Stimulated activated effector memory CD8-positive, alpha-beta T cell treated with anti-CD3 and anti-CD28 coated beads, Interleukin-12 subunit alpha, Interleukin-12 subunit beta, amount 100 ng/mL, for 72 hours (primary cell): ENCODE data around the gene MUC13.

Experiments used
- ATAC-seq: fragments of 150-1000 bp; cut with Tn5 transposase; 2 replicates; pipeline ENCODE4 v1.10.0; 2021
- DNase-seq, 2 donors: peaks; one replicate each; pipeline ENCODE4 v3.0.0; 2021 to 2022; ENCODE audit warnings: low spot score in 2 of 2
- H3K27ac Mint-ChIP-seq: one replicate; pipeline ENCODE4 v1.8.0; 2022; ENCODE audit warnings: mild to moderate bottlenecking, mixed read lengths
- H3K36me3 Mint-ChIP-seq: one replicate; pipeline ENCODE4 v1.8.0; 2022; ENCODE audit warnings: mild to moderate bottlenecking, mixed read lengths
- H3K4me1 Mint-ChIP-seq: one replicate; pipeline ENCODE4 v1.8.0; 2022; ENCODE audit warnings: mixed read lengths
- H3K4me3 Mint-ChIP-seq: one replicate; pipeline ENCODE4 v1.8.0; 2022; ENCODE audit warnings: mild to moderate bottlenecking, mixed read lengths
- H3K9me3 Mint-ChIP-seq: one replicate; pipeline ENCODE4 v1.8.0; 2022; ENCODE audit warnings: mixed read lengths

Gene MUC13

DNA sequence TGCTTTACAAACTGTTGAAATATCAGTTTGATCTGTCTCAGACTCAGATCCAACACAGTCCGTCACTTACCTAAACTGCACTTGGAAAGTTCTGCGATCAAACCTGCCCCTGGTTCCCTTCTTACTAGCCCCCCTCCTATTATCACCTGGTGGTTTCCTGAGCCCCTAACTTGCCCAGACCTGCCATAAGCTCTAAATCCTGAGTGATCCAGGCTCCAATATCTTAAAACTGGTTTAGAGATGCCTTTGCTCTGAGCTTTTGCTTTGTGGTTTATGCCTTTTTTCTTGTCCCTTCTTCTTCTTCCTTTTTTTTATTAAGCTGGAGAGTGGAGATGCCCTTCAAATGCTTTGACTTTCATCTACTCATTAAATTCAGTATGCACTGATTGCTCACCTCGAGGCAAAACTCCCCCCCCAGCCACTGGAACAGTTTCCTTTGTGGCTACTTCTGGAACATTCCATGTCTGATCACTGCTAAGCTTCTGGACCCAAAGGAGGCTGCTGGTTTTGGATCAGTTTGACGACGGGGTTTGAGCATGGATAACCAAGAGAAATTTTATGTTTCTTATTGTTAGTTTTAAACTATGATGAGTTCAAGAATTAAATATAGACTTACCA, 43.9 kb downstream of the MUC13 start:
- no peaks in the 10 kb centered on the region for H3K36me3 Mint-ChIP-seq
- H3K4me3 Mint-ChIP-seq = no peak overlapping the region
- DNase-seq (no peak), ATAC-seq (no peak)
- peaks cover 5% of the 10 kb centered on the region for H3K4me1 Mint-ChIP-seq
- no peak overlapping the region for H3K27ac Mint-ChIP-seq
- no peaks in the 10 kb centered on the region for H3K9me3 Mint-ChIP-seq

DNA sequence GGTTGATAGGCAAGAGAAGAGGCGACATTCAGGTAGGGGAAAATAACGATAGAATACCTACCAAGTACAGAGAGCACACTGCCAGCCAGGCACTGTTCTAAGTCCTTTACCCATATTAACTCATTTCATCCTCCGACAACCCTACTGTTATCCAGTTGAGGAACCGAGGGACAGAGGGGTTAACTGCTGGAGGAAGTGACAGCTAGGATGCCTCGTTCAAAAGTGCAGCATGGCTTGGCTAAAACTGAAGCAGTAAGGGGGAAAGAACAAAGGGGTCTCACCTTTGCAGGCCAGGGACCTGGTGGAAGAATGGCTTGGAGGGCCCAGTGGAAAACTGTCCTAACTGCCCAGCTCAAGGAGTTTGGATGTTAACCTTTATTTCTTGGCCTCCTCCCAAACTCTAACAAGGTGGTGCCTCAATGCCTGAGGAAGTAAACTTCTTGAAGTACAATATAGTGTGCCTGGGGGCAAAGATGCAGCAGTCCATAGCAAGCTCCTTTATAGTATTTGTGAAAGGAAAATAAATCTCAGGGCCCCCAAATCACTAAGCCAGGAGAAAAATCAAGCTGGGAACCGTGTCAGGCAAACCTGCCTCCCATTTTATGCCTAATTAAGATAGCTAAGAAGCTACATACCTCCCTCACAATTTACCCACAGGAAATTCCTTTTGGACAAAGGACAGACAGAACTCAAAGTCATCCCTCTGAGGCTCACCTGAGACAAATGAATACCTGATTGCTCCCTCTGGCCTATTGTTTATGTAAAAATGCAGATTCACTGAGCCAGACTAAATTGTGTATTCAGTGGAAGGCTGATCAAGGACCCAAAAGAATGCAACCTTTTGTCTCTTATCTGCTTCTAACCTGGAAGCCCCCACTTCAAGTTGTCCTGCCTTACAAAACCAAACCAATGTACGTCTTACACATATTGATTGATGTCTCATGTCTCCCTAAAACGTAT, 45.8 kb downstream of the MUC13 start:
- H3K9me3 Mint-ChIP-seq = no peaks in the 10 kb centered on the region
- ATAC-seq = no peak
- peaks cover 7% of the 10 kb centered on the region for H3K4me1 Mint-ChIP-seq
- peak overlapping the region; percentile 64 for H3K4me3 Mint-ChIP-seq
- no peak overlapping the region for H3K27ac Mint-ChIP-seq
- no peaks in the 10 kb centered on the region for H3K36me3 Mint-ChIP-seq
- DNase-seq = no peak

GRCh38 chr3:124887932-124888298, 46.6 kb downstream of the MUC13 start:
- Mint-ChIP-seq H3K9me3 (no peaks in the 10 kb centered on the region), H3K4me3 (peak overlapping the region; percentile 64), H3K27ac (no peak overlapping the region), H3K36me3 (no peaks in the 10 kb centered on the region), H3K4me1 (peaks cover 7% of the 10 kb centered on the region)
- ATAC-seq = no peak
- no peak for DNase-seq

DNA sequence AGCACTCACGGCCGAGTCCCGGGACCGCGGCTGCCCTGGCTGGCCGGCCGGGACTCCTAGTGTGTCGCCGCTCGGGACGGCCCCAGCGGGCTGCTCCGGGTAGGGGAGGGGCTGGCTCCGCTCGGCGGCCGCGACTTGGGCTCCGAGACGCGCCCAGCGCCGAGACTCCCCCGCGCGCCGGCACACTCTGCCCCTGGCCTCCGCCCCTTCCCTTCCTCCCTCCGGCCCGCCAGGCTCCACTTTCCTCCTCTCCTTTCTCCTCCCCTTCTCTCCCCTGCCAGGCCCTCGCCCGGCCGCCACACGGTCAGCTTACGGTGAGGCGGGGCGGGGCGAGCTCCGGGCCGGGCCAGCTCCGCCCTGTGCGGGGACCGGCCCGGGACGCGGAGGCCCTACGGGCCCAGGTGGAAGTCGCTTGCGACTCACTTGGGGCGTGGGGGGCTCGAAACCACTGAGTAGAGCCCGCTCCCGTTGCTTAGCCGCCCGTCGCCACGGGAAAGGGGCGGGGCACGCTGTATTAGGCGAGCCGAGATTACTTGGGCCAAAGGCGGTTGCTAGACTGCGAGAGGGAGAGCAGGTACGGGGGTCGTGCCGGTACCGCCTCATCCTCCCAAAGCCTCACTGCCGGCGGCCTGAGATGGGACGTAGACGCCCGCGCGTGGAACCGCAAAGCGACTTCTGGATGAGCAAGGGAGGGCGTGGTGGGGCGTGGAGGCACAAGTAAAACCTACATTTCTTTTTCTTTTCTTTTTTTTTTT, 47.2 kb downstream of the MUC13 start, which contains the start of gene ITGB5:
TSS of gene ITGB5 (minus strand) at position 189 of the 755 bp plus-strand sequence. CDS start 365 bp downstream, outside the sequence.
- Mint-ChIP-seq H3K9me3 (no peaks in the 10 kb centered on the region), H3K4me3 (peak within 1 kb of the TSS; percentile 64), H3K36me3 (no peaks in the 10 kb centered on the region), H3K4me1 (peaks cover 7% of the 10 kb centered on the region), H3K27ac (no peak within 1 kb of the TSS)
- peak; percentile 79 for ATAC-seq
- peak; percentile 26 to 59 for DNase-seq

- no peaks in the 10 kb centered on the region for H3K9me3 Mint-ChIP-seq
- no peaks in the 10 kb centered on the region for H3K36me3 Mint-ChIP-seq
- H3K4me1 Mint-ChIP-seq = peaks cover 7% of the 10 kb centered on the region
- H3K27ac Mint-ChIP-seq = no peak overlapping the region
- peak overlapping the region; percentile 64 for H3K4me3 Mint-ChIP-seq
- peak; percentile 68 for ATAC-seq
- peak; percentile 15 to 58 for DNase-seq
Measured at GRCh38 chr3:124886168-124887056, 48.1 kb downstream of the MUC13 start.

- H3K4me3 Mint-ChIP-seq = peak overlapping the region; percentile 55
- H3K36me3 Mint-ChIP-seq = no peaks in the 10 kb centered on the region
- no peaks in the 10 kb centered on the region for H3K9me3 Mint-ChIP-seq
- no peak for DNase-seq
- peaks cover 7% of the 10 kb centered on the region for H3K4me1 Mint-ChIP-seq
- no peak overlapping the region for H3K27ac Mint-ChIP-seq
- no peak for ATAC-seq
Measured at GRCh38 chr3:124885466-124886167, 48.9 kb downstream of the MUC13 start.

DNA sequence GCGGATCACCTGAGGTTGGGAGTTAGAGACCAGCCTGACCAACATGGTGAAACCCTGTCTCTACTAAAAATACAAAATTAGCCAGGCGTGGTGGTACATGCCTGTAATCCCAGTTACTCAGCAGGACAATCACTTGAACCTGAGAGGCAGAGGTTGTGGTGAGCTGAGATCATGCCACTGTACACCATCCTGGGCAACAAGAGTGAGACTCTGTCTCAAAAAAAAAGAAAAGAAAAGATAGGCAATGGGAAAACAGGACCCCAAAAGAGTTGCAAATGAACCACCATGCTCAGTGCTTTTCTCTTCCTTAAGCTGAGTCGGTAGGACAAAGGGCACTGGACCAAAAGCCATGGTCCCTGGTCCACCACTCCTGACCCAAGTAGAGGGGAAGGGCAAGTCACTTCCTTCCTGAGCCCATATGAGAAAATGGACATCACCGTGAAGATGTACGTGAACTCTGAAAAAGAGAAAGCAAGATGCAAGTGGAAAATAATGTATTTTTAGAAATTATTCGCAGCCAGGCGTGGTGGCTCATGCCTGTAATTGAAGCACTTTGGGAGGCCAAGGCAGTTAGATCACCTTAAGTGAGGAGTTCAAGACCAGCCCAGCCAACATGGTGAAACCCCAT, 50.0 kb downstream of the MUC13 start:
- no peak overlapping the region for H3K27ac Mint-ChIP-seq
- H3K4me1 Mint-ChIP-seq = peaks cover 7% of the 10 kb centered on the region
- H3K4me3 Mint-ChIP-seq = no peak overlapping the region
- no peaks in the 10 kb centered on the region for H3K9me3 Mint-ChIP-seq
- ATAC-seq (no peak), DNase-seq (no peak)
- H3K36me3 Mint-ChIP-seq = no peaks in the 10 kb centered on the region

DNA sequence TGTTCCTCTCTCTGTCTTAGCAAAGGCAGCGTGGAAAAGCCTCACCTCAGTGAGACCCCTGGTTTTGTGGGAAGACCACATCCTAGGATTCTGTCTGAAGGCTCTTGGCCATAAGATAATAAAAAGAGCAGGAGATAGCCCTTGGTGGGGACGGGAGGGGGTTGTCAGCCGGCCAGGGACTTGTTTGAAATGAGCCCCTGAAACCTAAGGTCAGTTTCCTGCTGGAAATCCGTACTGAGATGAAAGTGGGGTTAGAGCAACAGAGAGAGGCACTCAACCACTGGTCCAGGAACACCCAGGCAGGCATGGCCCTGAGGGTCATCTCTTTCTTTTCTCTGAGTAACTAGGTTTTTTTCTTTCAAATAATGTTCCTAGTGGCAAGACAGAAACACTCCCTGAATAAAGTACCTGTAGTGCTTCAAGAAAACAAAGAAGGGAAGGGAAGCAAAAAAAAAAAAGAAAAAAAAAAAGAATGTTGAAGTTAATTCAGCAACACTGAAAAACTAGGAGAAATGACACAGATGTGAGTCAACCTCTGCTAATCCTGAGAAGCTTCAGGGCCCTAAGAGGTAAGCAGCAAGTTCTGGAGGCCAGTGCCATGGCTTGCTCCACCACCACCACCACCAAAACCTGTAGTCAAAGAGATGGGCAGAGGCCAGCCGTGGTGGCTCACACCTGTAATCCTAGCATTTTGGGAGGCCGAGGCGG, 50.6 kb downstream of the MUC13 start:
- ATAC-seq (no peak), DNase-seq (no peak)
- Mint-ChIP-seq H3K36me3 (no peaks in the 10 kb centered on the region), H3K9me3 (no peaks in the 10 kb centered on the region), H3K27ac (no peak overlapping the region), H3K4me3 (no peak overlapping the region), H3K4me1 (peaks cover 12% of the 10 kb centered on the region)

DNA sequence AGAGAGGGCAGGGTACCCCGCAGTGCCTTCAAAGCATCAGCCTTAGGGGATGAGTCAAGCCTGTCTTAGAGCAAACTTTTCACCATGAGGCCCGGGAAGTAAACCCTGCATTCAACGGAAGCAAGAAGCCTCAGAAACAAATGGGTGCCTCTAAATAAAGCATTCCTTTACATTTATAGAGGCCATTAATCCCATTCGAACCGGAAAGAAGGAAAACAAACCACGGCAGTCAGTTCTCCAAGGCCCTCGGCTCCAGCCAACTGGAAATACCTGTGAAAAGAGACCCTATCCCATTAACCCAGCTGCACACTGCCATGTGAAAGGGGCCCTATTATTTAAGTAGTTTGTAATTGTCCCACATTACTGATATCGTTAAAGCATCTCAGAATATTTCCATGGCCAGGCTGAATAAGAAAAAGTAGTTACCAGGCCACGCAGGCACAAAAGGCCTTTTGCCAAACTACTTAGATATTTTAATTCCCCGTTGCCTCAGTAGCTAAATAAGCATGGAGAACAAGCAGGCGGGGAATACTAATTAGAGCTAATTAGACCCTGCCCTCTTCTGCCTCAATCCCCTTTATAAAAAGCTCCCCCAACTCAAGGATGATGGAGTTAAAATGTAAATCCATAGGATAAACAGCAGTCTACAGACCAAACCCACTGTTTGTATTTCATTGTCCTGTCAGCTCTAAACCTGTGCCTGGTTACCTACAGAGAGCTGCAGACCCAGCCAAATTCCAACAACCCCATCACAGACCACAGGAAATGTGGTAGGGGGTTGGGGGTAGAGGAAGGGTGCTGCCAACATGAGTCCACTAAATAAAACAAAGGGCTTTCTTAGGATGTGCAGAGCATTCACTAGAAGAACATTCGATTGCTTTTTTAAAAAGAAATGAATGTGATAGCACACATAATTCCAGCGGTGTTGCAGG, 51.5 kb downstream of the MUC13 start:
- no peak overlapping the region for H3K4me3 Mint-ChIP-seq
- no peak for ATAC-seq
- H3K27ac Mint-ChIP-seq = no peak overlapping the region

GRCh38 chr3:124881976-124882697, 52.4 kb downstream of the MUC13 start:
- Mint-ChIP-seq H3K4me3 (no peak overlapping the region), H3K36me3 (no peaks in the 10 kb centered on the region), H3K4me1 (peaks cover 14% of the 10 kb centered on the region), H3K9me3 (no peaks in the 10 kb centered on the region), H3K27ac (no peak overlapping the region)
- no peak for DNase-seq
- ATAC-seq = no peak

More for the DNA sequence above, 51.5 kb downstream of the MUC13 start:
- no peaks in the 10 kb centered on the region for H3K36me3 Mint-ChIP-seq
- peaks cover 14% of the 10 kb centered on the region for H3K4me1 Mint-ChIP-seq
- DNase-seq = no peak
- H3K9me3 Mint-ChIP-seq = no peaks in the 10 kb centered on the region

DNA sequence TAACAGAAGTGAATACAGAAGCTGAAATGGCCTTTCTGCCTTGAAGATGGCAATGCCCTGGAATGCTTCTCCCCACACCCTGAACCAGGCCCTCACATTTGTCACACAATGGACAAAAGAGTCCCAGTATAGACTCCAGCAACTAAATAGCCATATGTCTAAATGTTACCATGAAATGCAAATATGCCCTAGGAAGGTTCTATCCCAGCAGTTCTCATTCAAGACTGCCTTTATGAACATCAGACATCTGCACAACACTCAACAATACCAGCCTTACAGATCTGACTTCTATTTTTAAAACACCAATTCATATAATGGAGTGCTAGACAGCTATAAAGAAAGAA, 55.2 kb downstream of the MUC13 start:
- H3K9me3 Mint-ChIP-seq = no peaks in the 10 kb centered on the region

More for the DNA sequence above, 55.2 kb downstream of the MUC13 start:
- ATAC-seq (no peak), DNase-seq (no peak)
- H3K27ac Mint-ChIP-seq = no peak overlapping the region
- no peaks in the 10 kb centered on the region for H3K36me3 Mint-ChIP-seq
- no peak overlapping the region for H3K4me3 Mint-ChIP-seq
- H3K4me1 Mint-ChIP-seq = peaks cover 7% of the 10 kb centered on the region
